Islet of Langerhans (tissue), 1 donor: ENCODE results near the gene OR2W1.

Source experiments
- FAIRE-seq: peaks from one replicate; lab custom pipeline; 2011; peaks lifted over from hg19 to GRCh38; lab: Jason Lieb, UNC

OR2W1 gene, protein sequence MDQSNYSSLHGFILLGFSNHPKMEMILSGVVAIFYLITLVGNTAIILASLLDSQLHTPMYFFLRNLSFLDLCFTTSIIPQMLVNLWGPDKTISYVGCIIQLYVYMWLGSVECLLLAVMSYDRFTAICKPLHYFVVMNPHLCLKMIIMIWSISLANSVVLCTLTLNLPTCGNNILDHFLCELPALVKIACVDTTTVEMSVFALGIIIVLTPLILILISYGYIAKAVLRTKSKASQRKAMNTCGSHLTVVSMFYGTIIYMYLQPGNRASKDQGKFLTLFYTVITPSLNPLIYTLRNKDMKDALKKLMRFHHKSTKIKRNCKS

DNA sequence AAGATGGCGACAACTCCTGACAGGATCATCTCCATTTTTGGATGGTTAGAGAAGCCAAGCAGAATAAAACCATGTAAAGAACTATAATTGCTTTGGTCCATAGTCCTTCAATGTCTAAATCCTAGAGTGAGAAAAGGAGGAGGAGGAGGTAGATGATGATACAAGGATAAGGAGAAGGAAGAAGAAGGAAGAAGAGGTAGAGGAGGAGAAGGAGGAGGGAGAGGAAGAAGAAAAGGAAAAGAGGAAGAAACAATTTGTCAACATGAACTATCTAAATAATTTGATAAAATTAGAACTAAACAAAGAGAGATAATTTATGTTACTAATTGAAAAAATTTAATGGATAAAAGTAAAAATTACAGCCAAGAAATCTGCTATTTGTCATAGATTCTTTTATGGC is at the start of gene OR2W1:
Gene OR2W1 (minus strand): TSS at position 101 of the 400 bp plus-strand sequence. CDS start 0 bp downstream, at position 101.
- no peak for FAIRE-seq

DNA sequence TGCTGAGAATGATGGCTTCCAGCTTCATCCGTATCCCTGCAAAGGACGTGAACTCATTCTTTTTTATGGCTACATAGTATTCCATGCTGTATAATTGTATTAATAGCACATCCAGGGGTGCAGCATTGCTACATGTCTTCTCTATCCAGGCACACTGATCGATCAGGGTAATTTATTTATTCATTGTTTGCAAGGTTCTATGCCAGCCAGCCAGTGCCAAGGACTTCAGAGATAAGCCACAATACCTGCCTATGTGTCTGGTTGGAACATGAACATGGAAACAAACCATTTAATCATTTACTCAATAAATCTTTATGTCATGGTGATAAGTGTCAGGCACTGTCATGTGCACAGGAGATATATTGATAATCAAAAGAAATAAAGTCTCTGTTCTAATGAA is 48.0 kb upstream of the OR2W1 start:
- FAIRE-seq: no peak

DNA sequence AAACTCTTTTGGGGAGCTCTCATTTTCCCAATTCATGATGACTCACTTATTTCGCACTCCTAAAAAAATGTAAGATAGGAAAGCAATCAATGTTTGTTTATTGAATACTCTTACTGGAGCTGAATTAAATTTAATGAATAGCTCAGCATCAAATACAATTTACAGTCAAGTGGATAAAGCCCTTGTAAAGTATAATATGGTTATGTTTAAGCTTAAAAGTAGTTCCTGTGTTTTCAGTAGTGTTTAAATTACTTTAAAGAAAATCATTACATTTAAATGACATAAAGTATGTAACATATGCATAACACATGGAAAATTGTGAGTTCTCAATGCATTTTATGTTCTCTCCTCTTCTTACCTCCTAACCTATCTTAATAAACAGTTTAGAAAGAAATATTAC is 42.2 kb upstream of the OR2W1 start, which contains the start of gene OR2B3:
Gene OR2B3 (minus strand): TSS at position 101 of the 400 bp plus-strand sequence. CDS start 65 bp downstream, at position 36.
- no peak for FAIRE-seq

DNA sequence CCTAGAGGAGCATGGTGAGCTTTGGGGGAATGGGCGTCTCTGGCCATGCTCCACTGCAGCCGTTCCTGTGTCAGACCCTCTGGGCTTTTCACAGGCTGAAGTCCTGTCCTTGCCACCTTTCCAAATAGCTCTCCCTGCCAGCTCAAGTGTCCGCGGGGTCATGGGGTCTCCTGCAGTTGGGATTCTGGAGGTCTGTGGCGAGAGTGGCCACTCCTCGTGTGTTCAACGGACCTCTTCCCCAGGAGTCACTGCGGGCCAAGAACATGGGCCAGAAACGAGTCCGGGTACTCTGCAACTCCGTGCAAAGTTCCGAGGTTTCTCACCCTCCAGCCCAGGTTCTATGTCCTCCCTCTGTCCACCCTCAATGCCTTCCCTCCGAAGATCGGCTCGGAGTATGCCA is 37.5 kb upstream of the OR2W1 start:
- no peak for FAIRE-seq

DNA sequence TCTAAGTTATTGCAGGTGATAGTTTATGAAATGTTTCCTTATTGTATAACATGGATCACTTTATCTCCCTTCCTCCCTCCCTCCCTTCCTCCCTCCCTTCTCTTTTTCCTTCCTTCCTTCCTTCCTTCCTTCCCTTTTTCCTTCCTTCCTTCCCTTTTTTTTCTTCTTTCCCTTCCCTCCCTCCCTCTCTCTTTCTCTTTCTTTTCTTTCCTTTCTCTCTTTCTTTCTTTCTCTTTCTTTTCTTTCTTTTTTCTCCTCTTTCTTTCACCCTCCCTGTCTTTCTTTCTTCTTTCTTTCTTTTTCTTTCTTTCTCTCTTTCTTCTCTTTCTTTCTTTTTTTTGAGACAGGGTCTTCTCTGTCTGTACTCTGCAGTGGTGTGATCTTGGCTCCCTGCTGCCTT is 36.3 kb upstream of the OR2W1 start:
- no peak for FAIRE-seq

DNA sequence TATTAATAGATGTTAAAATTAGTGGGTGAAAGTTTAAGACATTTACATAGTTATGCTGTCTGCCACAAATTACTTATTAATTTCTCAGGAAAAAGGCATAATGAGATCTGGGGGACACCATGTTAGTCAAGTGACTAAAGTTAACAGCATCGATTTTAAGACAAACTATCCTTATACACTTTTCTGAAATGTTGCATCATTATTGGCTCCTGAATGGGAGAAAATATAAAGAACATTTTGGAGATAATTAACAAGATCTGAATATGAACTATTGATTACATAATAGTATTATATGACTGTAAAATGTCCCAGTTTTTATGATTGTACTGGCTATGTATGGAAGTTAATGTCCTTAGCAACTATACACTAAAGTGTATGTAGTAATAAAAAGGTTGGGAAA is 34.2 kb upstream of the OR2W1 start:
- no peak for FAIRE-seq

DNA sequence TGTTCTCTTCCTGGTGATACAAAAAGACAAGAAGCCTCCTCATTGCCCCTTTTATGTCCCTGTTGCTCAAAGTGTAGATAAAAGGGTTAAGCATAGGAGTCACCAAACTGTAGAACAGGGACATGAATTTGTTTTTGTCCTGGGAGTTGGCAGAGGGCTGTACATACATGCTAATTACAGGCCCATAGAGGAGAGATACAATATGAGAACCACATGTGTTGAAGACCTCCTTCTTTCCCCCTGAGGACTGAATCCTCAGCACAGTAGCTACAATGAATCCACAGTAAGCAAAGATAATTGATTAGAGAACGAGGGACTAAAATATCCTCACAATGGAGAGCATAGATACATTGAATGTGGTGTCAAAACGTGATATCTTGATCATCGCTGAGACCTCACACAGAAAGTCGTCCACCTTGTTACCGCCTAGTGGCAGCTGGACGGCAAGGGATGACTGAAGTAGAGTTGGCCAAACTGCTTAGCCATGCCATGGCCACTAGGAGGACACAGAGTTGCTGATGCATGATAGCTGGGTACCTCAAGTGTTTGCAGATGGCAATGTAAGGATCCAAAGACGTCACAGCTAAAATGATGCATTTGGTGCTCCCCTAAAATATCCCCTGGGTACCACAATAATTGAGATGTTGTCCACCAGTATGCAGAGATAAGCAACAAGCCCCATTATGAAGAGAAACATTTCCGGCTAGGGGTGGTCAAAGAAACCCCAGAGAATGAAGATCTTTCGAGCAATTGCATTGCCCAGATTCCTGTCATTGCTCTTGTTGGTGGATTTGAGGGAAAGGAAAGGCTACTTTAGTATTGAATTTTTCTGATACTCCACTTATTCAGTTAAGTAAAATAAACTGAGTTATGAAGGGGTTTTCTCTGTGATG is 27.1 kb upstream of the OR2W1 start:
- no peak for FAIRE-seq

DNA sequence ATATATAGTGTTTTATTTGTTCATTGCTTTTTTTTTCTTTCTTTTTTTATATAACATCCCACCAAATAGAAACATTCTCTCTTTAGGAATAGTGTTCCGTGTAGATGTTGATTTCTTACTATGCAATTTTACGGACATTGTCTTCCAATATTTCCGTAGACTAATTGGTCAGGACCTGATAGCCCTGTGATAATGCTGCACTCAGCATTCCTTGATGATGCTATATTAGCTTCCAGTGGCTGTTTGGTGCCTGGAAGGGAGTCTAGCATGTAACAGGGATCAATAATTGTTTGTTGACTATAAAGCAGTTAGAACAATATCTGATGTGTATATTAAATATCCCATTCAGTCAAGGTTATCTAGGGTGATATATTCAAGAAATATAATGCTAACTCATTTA is 6.7 kb upstream of the OR2W1 start:
- FAIRE-seq: no peak

DNA sequence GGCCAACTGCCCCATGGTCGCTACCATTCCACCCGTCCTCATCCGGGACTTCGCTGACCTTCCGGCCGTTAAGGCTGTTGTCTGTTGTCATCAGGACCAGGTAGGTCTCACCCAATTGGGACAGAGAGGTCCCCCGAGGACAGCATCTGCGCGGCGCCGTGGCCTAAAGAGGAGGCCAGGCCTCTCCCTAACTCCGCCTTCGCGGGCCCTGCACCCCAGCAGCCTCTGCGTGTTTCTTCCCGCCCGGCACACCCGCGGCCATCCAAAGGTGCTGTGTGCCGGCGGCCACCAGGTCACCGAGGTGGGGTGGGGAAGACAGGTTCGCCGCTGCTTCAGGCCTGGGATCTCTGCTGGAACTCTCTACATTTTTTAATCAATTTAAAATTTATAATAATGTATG is 9.0 kb downstream of the OR2W1 start:
- no peak for FAIRE-seq

DNA sequence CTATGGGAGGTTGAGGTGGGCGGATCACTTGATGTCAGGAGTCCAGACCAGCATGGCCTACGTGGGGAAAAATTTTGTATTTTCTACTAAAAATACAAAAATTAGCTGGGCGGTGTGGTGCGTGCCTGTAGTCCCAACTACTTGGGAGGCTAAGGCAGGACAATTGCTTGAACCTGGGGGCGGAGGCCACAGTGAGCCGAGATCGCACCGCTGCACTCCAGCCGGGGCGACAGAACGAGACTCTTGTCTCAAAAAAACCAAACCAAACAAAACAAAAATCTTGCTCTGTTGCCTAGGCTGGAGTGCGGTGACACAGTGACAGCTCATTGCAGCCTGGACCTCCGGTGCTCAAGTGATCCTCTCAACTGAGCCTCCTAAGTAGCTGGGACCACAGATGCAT is 16.2 kb downstream of the OR2W1 start:
- no peak for FAIRE-seq

DNA sequence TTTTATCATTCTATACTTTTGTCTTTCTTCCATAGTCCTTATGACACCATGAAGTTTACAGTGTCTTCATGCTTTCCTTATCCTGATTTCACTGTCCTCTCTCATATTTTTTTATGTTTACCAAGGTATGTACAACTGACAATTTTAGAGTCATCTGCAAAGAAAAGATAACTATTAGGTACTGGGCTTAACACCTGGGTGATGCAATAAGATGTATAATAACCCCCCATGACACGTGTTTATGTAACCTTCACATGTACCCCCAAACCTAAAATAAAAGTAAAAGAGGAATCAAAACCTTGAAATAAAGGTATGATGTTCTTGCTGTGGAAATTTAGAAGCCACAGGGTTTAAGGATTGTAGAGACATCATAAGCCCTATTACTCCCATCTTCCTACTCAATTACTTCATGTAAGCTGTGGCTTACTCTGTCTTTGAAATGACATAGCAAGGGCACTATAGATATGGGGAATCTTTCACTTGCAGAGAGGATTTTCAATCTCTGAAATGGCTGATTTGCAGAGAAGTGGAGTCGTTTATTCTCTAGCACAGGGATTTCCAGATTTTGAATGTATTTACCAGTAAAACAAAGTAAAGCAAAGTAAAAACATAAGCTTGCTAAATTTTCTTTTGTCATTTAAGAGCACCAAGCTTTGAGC is 18.9 kb downstream of the OR2W1 start:
- no peak for FAIRE-seq

DNA sequence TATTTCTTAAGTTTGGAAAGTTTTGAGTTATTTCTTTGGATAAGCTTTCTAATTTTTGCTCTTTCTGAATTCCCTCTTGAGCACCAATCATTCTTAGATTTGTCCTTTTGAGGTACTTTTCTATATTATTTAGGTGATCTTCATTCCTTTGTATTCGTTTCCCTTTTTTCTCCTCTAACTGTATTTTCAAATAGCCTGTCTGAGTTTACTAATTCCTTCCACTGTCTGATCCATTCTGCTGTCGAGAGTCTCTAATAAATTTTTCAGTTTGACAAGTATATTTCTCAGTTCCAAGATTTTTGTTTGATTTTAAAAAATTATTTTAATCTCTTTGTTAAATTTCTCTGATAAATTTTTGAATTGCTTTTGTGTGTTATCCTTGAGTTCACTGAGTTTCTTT is 23.5 kb downstream of the OR2W1 start:
- FAIRE-seq: no peak

DNA sequence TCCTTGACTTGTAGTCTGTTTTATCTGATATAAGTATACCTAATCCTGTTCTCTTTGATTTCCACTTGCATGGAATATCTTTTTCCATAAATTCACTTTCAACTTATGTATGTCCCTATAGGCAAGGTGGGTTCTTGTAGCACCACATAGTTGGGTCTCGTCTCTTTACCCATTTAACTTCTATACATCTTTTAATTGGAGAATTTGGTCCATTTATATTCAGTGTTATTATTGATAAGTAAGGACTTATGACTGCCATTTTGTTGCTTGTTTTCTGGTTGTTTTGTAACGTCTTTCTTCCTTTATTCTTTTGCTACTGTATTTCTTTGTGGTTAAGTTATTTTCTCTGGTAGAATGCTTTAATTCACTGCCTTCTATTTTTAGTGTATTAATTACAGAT is 25.3 kb downstream of the OR2W1 start:
- FAIRE-seq: no peak

DNA sequence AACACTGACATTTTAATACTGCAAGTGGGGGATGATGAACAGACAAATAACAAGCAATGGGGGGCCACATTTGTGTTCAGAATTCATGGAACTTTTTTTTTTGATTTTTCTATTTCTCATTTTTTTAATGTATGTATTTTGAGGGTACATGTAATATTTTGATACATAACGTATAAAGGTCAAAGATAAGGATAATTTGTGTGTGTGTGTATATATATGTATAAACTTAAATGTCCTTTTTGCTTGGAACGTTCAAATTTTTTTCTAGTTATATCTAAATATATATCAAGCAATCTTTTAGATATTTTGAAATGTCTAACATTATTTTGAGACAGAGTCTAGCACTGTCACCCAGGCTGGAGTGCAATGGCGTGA is 27.6 kb downstream of the OR2W1 start:
- FAIRE-seq: no peak

DNA sequence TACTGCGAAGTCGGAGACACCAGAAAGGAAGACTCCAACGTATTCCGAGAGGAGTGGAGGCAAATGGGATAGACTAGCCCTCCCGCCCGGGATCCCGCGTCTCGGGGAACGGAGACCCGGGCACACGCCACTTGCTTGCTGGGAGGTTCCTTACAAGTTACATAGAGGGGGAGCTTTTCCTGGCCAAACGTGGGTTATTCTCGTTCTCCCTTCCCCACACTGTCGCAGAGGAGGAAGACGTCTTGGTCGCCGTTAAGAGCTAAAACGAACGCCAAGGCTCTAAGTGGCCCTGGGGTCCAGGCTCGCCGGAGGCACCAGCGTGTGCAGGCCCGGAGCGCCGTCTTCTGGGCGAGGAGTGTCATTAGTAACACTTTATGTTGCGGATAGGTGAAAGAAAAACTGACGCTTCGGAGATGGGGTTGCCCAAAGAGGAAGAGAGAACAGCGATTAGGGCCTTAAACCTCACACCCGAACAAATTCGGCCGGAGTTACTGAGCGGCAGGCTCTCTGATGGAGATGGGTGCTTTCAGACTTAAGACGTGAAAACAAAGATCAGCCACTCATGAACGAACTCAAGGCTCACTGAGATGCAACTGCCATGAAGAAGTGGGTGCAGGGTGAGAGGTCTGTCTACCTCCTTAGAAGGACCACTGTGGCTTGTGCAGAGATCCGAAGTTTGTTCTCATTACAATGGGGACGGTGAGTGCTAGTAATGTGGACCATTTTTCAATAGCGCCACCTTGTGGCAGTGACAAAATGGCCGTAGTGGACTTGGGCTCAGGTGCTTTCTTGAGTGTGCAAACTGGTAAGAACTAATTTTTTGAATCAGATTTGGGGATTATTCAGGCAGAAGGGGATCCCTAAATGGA is 28.2 kb downstream of the OR2W1 start:
- no peak for FAIRE-seq

DNA sequence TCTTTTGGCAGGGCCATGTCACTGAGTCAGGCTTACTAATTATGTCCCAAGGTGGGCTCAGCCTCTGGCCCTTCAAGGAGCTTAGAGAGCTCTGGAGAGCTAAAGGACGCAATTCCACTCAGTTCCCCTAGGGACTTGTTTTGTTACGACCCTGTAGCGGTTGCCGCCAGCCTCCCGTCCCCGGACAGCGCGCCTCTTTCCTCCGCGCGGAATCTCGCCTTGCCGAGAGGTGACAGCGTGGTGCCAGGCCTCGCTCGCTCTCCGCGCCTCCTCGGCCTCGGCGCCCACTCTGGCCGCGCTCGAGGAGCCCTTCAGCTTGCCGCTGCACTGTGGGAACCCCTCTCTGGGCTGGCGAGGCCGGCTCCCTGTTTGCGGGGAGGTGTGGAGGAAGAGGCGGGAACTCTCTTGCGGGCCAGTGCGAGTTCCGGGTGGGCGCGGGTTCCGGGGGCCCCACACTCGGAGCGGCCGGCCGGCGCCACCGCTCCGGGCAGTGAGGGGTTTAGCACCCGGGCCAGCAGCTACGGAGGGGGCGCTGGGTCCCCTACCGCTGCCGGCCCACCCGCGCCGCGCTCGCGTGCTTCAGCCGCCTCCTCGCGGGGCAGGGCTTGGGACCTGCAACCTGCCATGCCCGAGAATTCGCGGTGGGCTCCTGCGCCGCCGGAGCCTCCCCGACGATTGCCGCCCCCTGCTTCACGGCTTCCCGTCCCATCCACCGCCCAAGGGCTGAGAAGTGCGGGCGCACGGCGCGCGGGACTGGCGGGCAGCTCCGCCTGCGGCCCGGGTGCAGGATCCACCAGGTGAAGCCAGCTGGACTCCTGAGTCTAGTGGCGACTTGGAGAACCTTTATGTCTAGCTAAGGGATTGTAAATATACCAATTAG is 30.0 kb downstream of the OR2W1 start:
- no peak for FAIRE-seq

DNA sequence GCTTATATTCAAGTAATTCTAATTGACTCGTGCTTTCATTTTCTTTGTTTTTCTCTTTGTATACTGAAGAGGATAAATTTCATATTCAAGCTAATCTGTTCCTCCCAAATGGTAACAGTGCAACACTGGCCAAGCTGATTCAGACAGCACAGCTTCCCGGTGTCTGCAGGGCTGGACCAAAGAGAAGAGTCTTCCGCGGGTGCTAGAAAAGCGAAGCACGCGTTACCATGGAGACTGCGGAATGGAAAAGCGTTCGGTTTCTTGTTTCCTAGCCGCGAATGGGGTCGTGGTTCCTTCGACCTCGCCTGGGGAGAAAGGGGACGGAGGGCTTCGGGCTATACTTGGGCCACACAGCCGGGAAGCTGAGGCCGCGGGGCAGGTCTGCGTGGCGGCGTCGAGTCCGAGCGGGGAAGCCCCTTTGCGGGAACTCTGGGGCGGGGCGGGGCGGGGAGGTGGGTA is 33.7 kb downstream of the OR2W1 start:
- no peak for FAIRE-seq

DNA sequence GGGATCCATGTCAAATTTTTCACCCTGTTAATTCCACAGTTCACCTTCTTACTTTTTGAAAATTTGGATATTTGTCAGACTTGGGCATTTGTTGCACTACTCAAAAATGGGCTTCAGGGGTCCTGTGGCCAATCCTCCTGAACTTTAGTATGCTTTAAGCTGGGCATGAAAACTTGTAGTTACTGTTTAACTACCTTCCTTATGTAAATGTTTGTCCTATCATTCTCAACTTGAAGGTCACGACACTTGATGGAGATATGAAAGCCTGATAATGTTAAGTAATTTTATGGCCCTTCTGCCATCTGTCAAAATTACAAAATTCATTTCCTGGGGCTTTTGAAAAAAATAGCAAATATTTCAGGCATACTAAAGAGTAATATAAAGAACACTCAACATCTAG is 35.6 kb downstream of the OR2W1 start:
- FAIRE-seq: no peak

DNA sequence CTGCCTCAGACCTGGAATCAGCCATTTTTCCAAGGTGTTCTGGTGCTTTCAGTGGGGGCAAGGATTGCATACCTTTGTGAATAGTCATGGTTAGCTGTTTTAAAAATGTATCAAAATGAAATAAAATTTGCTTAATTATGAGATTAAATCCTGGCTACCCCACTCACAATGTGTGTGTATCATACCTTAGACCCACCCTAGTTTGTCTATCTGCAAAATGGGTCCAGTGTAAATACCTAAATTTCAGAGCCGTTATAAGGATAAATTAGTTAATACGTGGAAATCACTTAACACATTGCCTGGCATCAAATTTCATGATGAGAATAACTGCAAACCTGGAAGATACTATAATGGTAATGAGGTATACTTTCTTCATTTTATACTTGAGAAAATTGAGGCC is 36.9 kb downstream of the OR2W1 start:
- FAIRE-seq: no peak

DNA sequence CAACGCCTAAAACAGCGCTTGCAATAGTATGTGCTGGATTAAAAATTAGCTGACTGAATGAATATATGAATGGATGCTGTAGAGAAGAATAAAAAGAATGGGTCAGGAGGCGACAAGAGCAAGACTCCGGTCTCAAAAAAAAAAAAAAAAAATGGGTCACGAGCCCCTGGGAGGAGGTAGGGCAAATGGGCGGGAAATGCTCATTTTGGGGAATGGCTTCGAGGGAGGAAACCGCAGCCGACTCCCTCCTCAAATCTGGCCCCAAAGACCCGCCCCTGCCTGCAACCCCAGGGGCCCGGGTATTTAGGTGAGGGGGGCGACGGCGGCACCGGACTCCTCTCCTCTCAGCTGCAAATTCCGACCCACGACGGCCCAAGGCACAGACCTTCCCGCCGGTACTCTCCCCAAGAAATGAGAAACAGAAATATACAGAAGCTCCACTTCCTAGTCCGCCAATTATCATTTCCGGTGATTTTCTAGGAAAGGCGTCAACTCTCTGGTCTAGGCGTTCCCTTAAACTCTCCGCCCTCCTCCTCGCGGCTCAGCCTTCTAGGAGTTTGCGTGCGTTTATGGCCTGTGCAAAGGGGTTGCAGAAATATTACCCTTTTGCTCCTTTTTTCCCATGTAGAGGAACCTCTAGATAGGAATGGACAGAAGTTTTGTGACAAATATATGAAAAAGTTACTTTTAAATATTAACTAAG is 39.6 kb downstream of the OR2W1 start, which contains the start of gene ZNF311:
Gene ZNF311 (minus strand): TSS at position 133 of the 703 bp plus-strand sequence. CDS start 1,361 bp downstream, outside the sequence.
- FAIRE-seq: no peak
